Activated CD8-positive, alpha-beta T cell treated with anti-CD3 and anti-CD28 coated beads for 36 hours (primary cell): ENCODE results near the gene GABBR2. TPM values are rescaled to one million over a fixed set of nuclear protein-coding genes. Genes with fewer than 3 reads are reported as not detected.

Experiments used
- ATAC-seq: fragments of 200-7000 bp; cut with Tn5 transposase; one replicate; pipeline ENCODE4 v1.10.0; 2021; ENCODE audit warnings: mild to moderate bottlenecking, moderate library complexity
- CTCF ChIA-PET: fragments of 350-600 bp; sonication (Branson Sonifier 250); formaldehyde crosslinking; loops from one replicate; lab custom pipeline; 2021; ENCODE audit warnings: antibody characterized with exemption; lab: Charles Lee
- POLR2A ChIA-PET: fragments of 350-600 bp; sonication (Branson Sonifier 250); formaldehyde crosslinking; loops from one replicate; lab custom pipeline; 2021; ENCODE audit warnings: antibody characterized with exemption; lab: Charles Lee
- DNase-seq: peaks from one replicate; pipeline ENCODE4 v3.0.0-alpha.2; 2020
- H3K27ac Mint-ChIP-seq: one replicate; pipeline ENCODE4 v1.8.0; 2021; ENCODE audit warnings: mild to moderate bottlenecking, mixed read lengths
- H3K27me3 Mint-ChIP-seq: one replicate; pipeline ENCODE4 v1.8.0; 2021; ENCODE audit warnings: mixed read lengths
- H3K36me3 Mint-ChIP-seq: one replicate; pipeline ENCODE4 v1.8.0; 2021; ENCODE audit warnings: low read depth, mixed read lengths
- H3K4me1 Mint-ChIP-seq: one replicate; pipeline ENCODE4 v1.8.0; 2021; ENCODE audit warnings: low read depth, mixed read lengths
- H3K4me3 Mint-ChIP-seq: one replicate; pipeline ENCODE4 v1.8.0; 2021; ENCODE audit warnings: mild to moderate bottlenecking, moderate library complexity, mixed read lengths
- H3K9me3 Mint-ChIP-seq: one replicate; pipeline ENCODE4 v1.8.0; 2021; ENCODE audit warnings: mixed read lengths
- CTCF ChIP-seq: fragments of 200-600 bp; IDR thresholded peaks from one replicate; pipeline ENCODE4 v1.8.0; 2022; ENCODE audit warnings: antibody characterized with exemption, mild to moderate bottlenecking
- intact Hi-C: fragments of 100-400 bp; cut with micrococcal nuclease; formaldehyde crosslinking; loops from one replicate; pipeline ENCODE4 v1.10.0; 2022
- total RNA-seq, 2 experiments: library from RNA; stranded (reverse); gene quantifications; one replicate each; pipeline ENCODE4 v1.2.3, GENCODE V29; 2021

GABBR2 gene
- total RNA-seq, 2 experiments from 2014 or later = not detected

- DNase-seq (no peak), ATAC-seq (no peak)
- Mint-ChIP-seq H3K27ac (no peak overlapping the region), H3K9me3 (peaks cover 3% of the 10 kb centered on the region), H3K4me1 (no peaks in the 10 kb centered on the region), H3K36me3 (no peaks in the 10 kb centered on the region), H3K4me3 (no peak overlapping the region), H3K27me3 (peaks cover 30% of the 10 kb centered on the region)
- no peak for TF ChIP-seq CTCF
- intact Hi-C loops = no loop called here
- ChIA-PET CTCF (no interaction called here), POLR2A (no interaction called here)
These were observed 35.1 kb downstream of the GABBR2 start for GRCh38 chr9:98673681-98674080.

DNA sequence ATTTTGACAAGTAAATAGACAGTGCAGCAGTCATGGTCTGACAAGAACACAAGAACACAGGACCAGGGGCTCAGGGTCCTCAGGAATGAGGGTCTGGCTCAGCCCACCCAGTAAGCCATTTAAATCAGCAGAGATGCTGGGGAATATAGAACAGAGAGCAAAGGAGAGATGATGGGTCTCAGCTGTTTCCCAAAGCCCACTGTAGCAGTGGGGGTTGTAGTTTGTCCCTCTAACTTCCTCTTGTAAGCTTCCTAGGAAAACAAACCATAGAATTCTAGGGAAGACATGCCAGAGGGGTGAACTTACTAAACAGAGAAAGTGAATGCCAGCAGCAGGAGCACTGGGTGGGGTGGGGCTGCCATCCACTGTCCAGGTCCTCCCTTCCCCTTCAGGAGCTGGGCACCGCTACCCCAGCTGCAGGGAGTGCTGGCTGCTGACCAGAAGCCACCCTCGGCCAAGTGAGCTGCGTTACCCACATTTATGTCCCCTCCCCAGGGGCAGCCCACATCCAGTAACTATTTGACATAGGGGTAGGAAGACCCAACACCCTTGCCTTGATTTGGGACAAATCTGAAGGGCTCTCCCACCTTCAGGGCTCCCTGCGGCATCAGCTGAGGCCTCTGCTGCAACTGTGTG is 41.6 kb downstream of the GABBR2 start:
- H3K9me3 Mint-ChIP-seq = no peaks in the 10 kb centered on the region
- H3K27ac Mint-ChIP-seq = no peak overlapping the region
- H3K4me1 Mint-ChIP-seq = no peaks in the 10 kb centered on the region
- peaks cover 12% of the 10 kb centered on the region for H3K27me3 Mint-ChIP-seq
- intact Hi-C loops = no loop called here
- no peaks in the 10 kb centered on the region for H3K36me3 Mint-ChIP-seq
- TF ChIP-seq CTCF = no peak
- ChIA-PET CTCF (interaction anchor here (1.1 to 1.3 kb wide), 2 partner anchors 11 to 107 kb away, joined by 3 to 5 read pairs; no protein-coding TSS in a partner anchor), POLR2A (no interaction called here)
- DNase-seq (no peak), ATAC-seq (no peak)
- H3K4me3 Mint-ChIP-seq = no peak overlapping the region

- ATAC-seq (no peak), DNase-seq (no peak)
- peaks cover 10% of the 10 kb centered on the region for H3K27me3 Mint-ChIP-seq
- no peaks in the 10 kb centered on the region for H3K36me3 Mint-ChIP-seq
- no peak overlapping the region for H3K4me3 Mint-ChIP-seq
- CTCF ChIA-PET = no interaction called here
- no peaks in the 10 kb centered on the region for H3K9me3 Mint-ChIP-seq
- TF ChIP-seq CTCF = no peak
- intact Hi-C loops = no loop called here
- H3K4me1 Mint-ChIP-seq = no peaks in the 10 kb centered on the region
- no peak overlapping the region for H3K27ac Mint-ChIP-seq
- POLR2A ChIA-PET = no interaction called here
These were observed 43.2 kb downstream of the GABBR2 start for GRCh38 chr9:98665501-98665900.

DNA sequence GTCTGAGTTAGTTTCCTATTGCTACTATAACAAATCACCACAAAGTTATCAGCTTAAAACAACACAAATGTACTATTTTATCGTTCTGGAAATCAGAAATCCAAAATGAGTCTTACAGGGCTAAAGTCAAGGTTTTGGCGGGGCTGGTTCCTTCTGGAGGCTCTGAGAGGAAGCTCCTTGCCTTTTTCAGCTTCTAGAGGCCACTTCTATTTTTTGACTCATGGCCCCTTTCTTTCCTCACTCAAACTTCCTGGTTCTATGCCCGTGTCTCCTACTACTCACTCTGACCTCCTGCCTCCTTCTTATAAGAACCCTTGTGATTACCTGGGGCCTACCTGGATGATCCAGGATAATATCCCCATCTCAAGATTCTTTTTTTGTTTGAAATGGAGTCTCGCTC is 48.2 kb downstream of the GABBR2 start:
- Mint-ChIP-seq H3K9me3 (no peaks in the 10 kb centered on the region), H3K4me3 (no peak overlapping the region), H3K36me3 (no peaks in the 10 kb centered on the region), H3K4me1 (no peaks in the 10 kb centered on the region), H3K27me3 (peaks cover 6% of the 10 kb centered on the region), H3K27ac (no peak overlapping the region)
- ATAC-seq = no peak
- ChIA-PET POLR2A (no interaction called here), CTCF (no interaction called here)
- TF ChIP-seq CTCF = no peak
- intact Hi-C loops = no loop called here
- no peak for DNase-seq

GRCh38 chr9:98658951-98659351 is 49.8 kb downstream of the GABBR2 start:
- intact Hi-C loops = no loop called here
- Mint-ChIP-seq H3K4me1 (no peaks in the 10 kb centered on the region), H3K36me3 (no peaks in the 10 kb centered on the region), H3K4me3 (no peak overlapping the region), H3K27ac (no peak overlapping the region), H3K27me3 (peaks cover 6% of the 10 kb centered on the region), H3K9me3 (peaks cover 5% of the 10 kb centered on the region)
- ATAC-seq (no peak), DNase-seq (no peak)
- ChIA-PET POLR2A (no interaction called here), CTCF (no interaction called here)
- TF ChIP-seq CTCF = no peak
